Activated CD4-positive, alpha-beta T cell treated with anti-CD3 and anti-CD28 coated beads, Interleukin-2, amount 10 ng/mL, durations not matched to agents 7 days and 5 days (primary cell): ENCODE data around the gene DHCR24. TPM values are rescaled to one million over a fixed set of nuclear protein-coding genes. Genes with fewer than 3 reads are reported as not detected.
A peak's percentile ranks its signal among the peaks of the same experiment; 100 is the strongest.

Source experiments
- CTCF ChIA-PET: fragments of 350-600 bp; sonication (Branson Sonifier 250); formaldehyde crosslinking; loops from one replicate; lab custom pipeline; 2021; ENCODE audit warnings: antibody characterized with exemption; lab: Charles Lee
- POLR2A ChIA-PET: fragments of 350-600 bp; sonication (Branson Sonifier 250); formaldehyde crosslinking; loops from one replicate; lab custom pipeline; 2021; ENCODE audit warnings: antibody characterized with exemption; lab: Charles Lee
- DNase-seq: peaks from one replicate; pipeline ENCODE4 v3.0.0-alpha.2; 2020
- H3K27ac Mint-ChIP-seq: one replicate; pipeline ENCODE4 v1.8.0; 2021; ENCODE audit warnings: mild to moderate bottlenecking, moderate library complexity, mixed read lengths
- H3K27me3 Mint-ChIP-seq: one replicate; pipeline ENCODE4 v1.8.0; 2021; ENCODE audit warnings: mixed read lengths
- H3K36me3 Mint-ChIP-seq: one replicate; pipeline ENCODE4 v1.8.0; 2021; ENCODE audit warnings: low read depth, mixed read lengths
- H3K4me1 Mint-ChIP-seq: one replicate; pipeline ENCODE4 v1.8.0; 2021; ENCODE audit warnings: mixed read lengths
- H3K4me3 Mint-ChIP-seq: one replicate; pipeline ENCODE4 v1.8.0; 2021; ENCODE audit warnings: mild to moderate bottlenecking, moderate library complexity, mixed read lengths
- H3K9me3 Mint-ChIP-seq: one replicate; pipeline ENCODE4 v1.8.0; 2021; ENCODE audit warnings: mixed read lengths
- total RNA-seq, 2 experiments: library from RNA; stranded (reverse); gene quantifications; one replicate each; pipeline ENCODE4 v1.2.3, GENCODE V29; 2021

Gene DHCR24
- total RNA-seq, 2 experiments from 2014 or later = 84.6 to 102 TPM

DNA sequence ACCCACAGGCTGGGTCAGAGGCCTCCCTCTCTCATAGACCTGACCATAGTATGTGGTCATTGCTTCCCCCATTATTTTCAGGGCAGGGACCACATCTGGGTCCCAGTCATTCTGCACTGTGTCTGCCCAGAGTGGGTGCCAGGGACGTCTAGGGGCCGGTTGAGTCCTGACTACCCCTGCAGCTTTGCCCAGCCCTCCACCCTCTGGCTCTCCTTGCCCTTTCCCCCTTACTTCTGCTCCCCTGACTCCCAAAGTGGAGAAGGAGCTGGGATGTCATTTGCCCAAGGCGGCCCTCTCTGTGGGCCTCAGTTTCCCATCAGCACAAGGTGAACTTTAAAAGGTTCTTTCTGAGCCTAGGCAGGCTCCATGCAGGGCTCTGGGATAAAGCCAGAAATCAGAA lies 81.5 kb downstream of the DHCR24 start:
- Mint-ChIP-seq H3K36me3 (no peaks in the 10 kb centered on the region), H3K4me1 (peaks cover 51% of the 10 kb centered on the region), H3K4me3 (no peak overlapping the region), H3K27me3 (no peaks in the 10 kb centered on the region), H3K27ac (peak overlapping the region; percentile 60), H3K9me3 (no peaks in the 10 kb centered on the region)
- DNase-seq = no peak
- ChIA-PET CTCF (no interaction called here), POLR2A (no interaction called here)

- ChIA-PET POLR2A (no interaction called here), CTCF (interaction anchor here (1.0 to 1.3 kb wide), 3 partner anchors 11 to 191 kb away, joined by 3 to 4 read pairs (median 3); no protein-coding TSS in a partner anchor)
- Mint-ChIP-seq H3K27ac (peak overlapping the region; percentile 79), H3K27me3 (no peaks in the 10 kb centered on the region), H3K36me3 (no peaks in the 10 kb centered on the region), H3K4me1 (peaks cover 56% of the 10 kb centered on the region), H3K4me3 (no peak overlapping the region), H3K9me3 (no peaks in the 10 kb centered on the region)
- peak; percentile 6 for DNase-seq
These were observed 82.4 kb downstream of the DHCR24 start for GRCh38 chr1:54804471-54805132.

DNA sequence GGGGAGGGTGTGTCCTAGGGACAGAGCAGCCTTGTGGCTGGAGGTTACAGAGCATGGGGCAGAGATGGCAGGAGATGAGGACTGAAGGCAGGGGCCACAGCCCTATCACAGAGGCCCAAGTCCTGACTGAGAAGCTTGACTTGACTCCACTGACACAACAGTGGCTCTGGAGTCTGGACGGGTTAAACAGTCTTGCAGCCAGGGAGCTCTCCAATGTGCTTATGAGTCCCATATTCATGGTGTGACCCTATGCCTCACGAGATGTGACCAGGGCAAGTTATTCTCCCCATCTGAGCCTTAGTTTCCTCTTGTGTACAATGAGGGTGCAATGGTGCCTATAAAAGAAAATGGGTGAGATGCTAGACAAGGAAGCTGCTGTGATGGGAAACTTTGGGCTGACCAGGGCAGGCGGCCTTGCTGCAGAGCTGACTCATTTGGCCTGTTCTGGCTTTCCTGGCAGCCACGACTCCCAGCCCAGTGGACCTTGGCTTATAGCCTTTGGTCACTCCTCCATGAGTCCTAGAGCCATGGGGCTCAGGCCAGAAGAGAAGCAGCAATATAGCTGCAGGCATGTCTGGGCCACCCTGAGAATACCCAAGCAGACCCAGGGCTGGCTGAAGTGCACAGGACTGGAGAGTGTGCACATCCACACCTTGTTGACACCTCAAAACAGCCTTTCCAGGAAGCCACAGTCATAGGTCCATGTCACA lies 83.1 kb downstream of the DHCR24 start:
- POLR2A ChIA-PET = no interaction called here

DNA sequence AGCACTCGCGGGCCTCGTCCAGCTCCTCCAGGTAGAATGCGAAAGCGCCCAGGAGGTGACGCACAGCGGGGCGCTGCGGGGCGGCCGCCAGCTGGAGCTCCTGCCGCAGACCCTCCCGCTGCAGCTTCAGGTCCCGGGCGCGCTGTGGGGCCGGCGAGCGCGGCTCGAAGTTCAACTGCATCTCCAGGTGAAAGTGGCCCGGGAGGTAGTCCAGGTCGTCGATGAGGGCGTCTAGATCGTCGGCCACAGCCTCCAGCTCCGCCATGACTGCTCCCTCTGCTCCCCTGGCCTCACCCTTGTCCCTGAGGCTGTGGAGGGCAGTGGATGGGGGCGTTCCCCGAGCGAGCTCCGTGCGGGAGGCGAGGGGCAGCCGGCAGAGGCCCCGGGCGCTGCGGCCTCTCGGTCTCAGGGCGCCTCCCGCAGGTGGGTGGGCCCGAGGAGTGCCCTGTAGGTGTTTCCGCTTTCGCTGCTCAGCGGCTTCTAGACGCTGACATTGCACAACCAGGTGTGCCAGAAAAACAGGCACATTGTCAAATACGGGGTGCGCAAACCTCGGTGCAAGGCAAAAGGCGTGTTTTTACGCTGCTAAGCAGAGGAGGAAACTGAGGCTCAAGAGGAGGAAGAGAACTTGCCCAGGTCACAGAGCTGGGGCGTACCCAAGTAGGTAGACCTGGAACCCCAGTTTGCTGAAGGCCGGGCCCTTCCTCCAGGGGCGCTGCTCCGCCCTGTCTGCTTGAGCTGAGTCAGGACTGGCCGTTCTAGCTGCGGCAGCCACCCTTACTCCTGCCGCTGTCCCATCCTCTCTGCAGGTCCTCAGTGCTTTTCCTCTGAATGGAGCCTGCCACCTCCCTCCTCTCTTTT lies 85.9 kb downstream of the DHCR24 start, which contains the start of gene TTC22:
TSS of gene TTC22 (minus strand) at position 425 of the 861 bp plus-strand sequence. CDS start at position 265, 160 bp downstream.
- peak; percentile 77 for DNase-seq
- Mint-ChIP-seq H3K27ac (peak within 1 kb of the TSS; percentile 90), H3K4me1 (peaks cover 64% of the 10 kb centered on the region), H3K36me3 (peaks cover 2% of the 10 kb centered on the region), H3K4me3 (peak within 1 kb of the TSS; percentile 82), H3K27me3 (no peaks in the 10 kb centered on the region), H3K9me3 (no peaks in the 10 kb centered on the region)
- CTCF ChIA-PET = interaction anchor here (0.6 to 3.7 kb wide), 23 partner anchors 10 to 842 kb away, joined by 3 to 27 read pairs (median 3); no protein-coding TSS in a partner anchor
- POLR2A ChIA-PET = no interaction called here

More for the DNA sequence above, 83.1 kb downstream of the DHCR24 start:
- CTCF ChIA-PET = interaction anchor here (1.0 to 1.3 kb wide), 3 partner anchors 12 to 192 kb away, joined by 3 to 4 read pairs (median 3); no protein-coding TSS in a partner anchor
- H3K9me3 Mint-ChIP-seq = no peaks in the 10 kb centered on the region
- no peak for DNase-seq
- peaks cover 63% of the 10 kb centered on the region for H3K4me1 Mint-ChIP-seq
- peak overlapping the region; percentile 79 for H3K27ac Mint-ChIP-seq
- no peak overlapping the region for H3K4me3 Mint-ChIP-seq
- no peaks in the 10 kb centered on the region for H3K27me3 Mint-ChIP-seq
- H3K36me3 Mint-ChIP-seq = no peaks in the 10 kb centered on the region

- Mint-ChIP-seq H3K4me1 (peaks cover 61% of the 10 kb centered on the region), H3K9me3 (no peaks in the 10 kb centered on the region), H3K4me3 (peak overlapping the region; percentile 82), H3K27me3 (no peaks in the 10 kb centered on the region), H3K36me3 (peaks cover 2% of the 10 kb centered on the region), H3K27ac (peak overlapping the region; percentile 90)
- CTCF ChIA-PET = interaction anchor here (0.8 to 3.7 kb wide), 11 partner anchors 10 to 841 kb away, joined by 3 to 27 read pairs (median 4); no protein-coding TSS in a partner anchor
- POLR2A ChIA-PET = no interaction called here
- no peak for DNase-seq
These were observed 86.7 kb downstream of the DHCR24 start for GRCh38 chr1:54800041-54800898.

Other genes starting within 250 kb of the DHCR24 start
- gene MROH7, start 245.4 kb downstream of the DHCR24 start, total RNA-seq = under 1 TPM in 1 of 2 experiments, not detected in 1; 0.12 TPM
- 10 to 100 TPM; 18.4 to 19.5 TPM for gene TTC4, start 171.3 kb downstream of the DHCR24 start, total RNA-seq
- gene PARS2, start 122.7 kb downstream of the DHCR24 start, total RNA-seq = 1 to 10 TPM; 3.2 to 4.3 TPM
- gene TTC22, start 85.9 kb downstream of the DHCR24 start, total RNA-seq = 10 to 100 TPM in 1 of 2 experiments, 1 to 10 TPM in 1; 9.9 to 10.6 TPM
- not detected for gene TMEM61, start 93.4 kb upstream of the DHCR24 start, total RNA-seq
- gene BSND, start 111.7 kb upstream of the DHCR24 start, total RNA-seq = under 1 TPM in 1 of 2 experiments, not detected in 1; 0.05 TPM
- gene PCSK9, start 152.4 kb upstream of the DHCR24 start, total RNA-seq = not detected